CD4-positive, alpha-beta T cell (primary cell): Measurements from ENCODE around the gene FYCO1. TPM values are rescaled to one million over a fixed set of nuclear protein-coding genes. Genes with fewer than 3 reads are reported as not detected.

Source experiments
- ATAC-seq: fragments of 200-7000 bp; cut with Tn5 transposase; one replicate; pipeline ENCODE4 v1.10.0; 2022; ENCODE audit warnings: mild to moderate bottlenecking; ENCODE audit not compliant: poor library complexity
- CTCF ChIA-PET: fragments of 350-600 bp; sonication (Branson Sonifier 250); formaldehyde crosslinking; loops from one replicate; lab custom pipeline; 2021; ENCODE audit warnings: antibody characterized with exemption, inconsistent platforms; lab: Charles Lee
- POLR2A ChIA-PET: fragments of 350-600 bp; sonication (Branson Sonifier 250); formaldehyde crosslinking; loops from one replicate; lab custom pipeline; 2021; ENCODE audit warnings: antibody characterized with exemption, inconsistent platforms; lab: Charles Lee
- DNase-seq, 14 experiments: peaks; one replicate each; pipeline ENCODE4 v3.0.0-alpha.2; 2013 to 2020; ENCODE audit warnings: mixed read lengths in 2 of 14
- H3K27ac ChIP-seq, 2 donors: one replicate each; pipeline versions ENCODE4 v1.5.1 to v1.7.0; 2013; ENCODE audit warnings: low read length in 2 of 2, low read depth in 1 of 2, mild to moderate bottlenecking in 1 of 2
- H3K27me3 ChIP-seq, 2 experiments: 1 replicate in 1 of 2; 2 replicates in 1 of 2; pipeline versions ENCODE4 v1.6.1 to v1.7.0; 2013; ENCODE audit warnings: low read length in 2 of 2, control low read depth in 1 of 2, mild to moderate bottlenecking in 1 of 2, moderate library complexity in 1 of 2; ENCODE audit not compliant: insufficient read depth in 2 of 2, control insufficient read depth in 1 of 2
- H3K36me3 ChIP-seq: one replicate; pipeline ENCODE4 v1.6.1; 2013; ENCODE audit warnings: low read length, control low read depth; ENCODE audit not compliant: insufficient read depth
- H3K4me1 ChIP-seq: one replicate; pipeline ENCODE4 v1.6.1; 2013; ENCODE audit warnings: low read length, control low read depth; ENCODE audit not compliant: insufficient read depth
- H3K4me3 ChIP-seq: one replicate; pipeline ENCODE4 v1.5.1; 2013; ENCODE audit warnings: mild to moderate bottlenecking, low read length, moderate library complexity
- H3K9me3 ChIP-seq, 2 experiments: 1 replicate in 1 of 2; 2 replicates in 1 of 2; pipeline versions ENCODE4 v1.6.1 to v1.7.0; 2013; ENCODE audit warnings: low read length in 2 of 2, mild to moderate bottlenecking in 2 of 2, control low read depth in 1 of 2, moderate library complexity in 1 of 2; ENCODE audit not compliant: control insufficient read depth in 1 of 2, insufficient read depth in 1 of 2
- H3K27ac Mint-ChIP-seq: one replicate; pipeline ENCODE4 v1.8.0; 2020; ENCODE audit warnings: mixed read lengths
- H3K27me3 Mint-ChIP-seq: one replicate; pipeline ENCODE4 v1.8.0; 2021; ENCODE audit warnings: mixed read lengths
- H3K36me3 Mint-ChIP-seq: one replicate; pipeline ENCODE4 v1.8.0; 2021; ENCODE audit warnings: low read depth, mixed read lengths
- H3K4me1 Mint-ChIP-seq: one replicate; pipeline ENCODE4 v1.8.0; 2021; ENCODE audit warnings: low read depth, mixed read lengths
- H3K4me3 Mint-ChIP-seq: one replicate; pipeline ENCODE4 v1.8.0; 2020; ENCODE audit warnings: mild to moderate bottlenecking, mixed read lengths
- H3K9me3 Mint-ChIP-seq: one replicate; pipeline ENCODE4 v1.8.0; 2020; ENCODE audit warnings: mixed read lengths
- CTCF ChIP-seq: fragments of 200-600 bp; IDR thresholded peaks from one replicate; pipeline ENCODE4 v1.8.0; 2022; ENCODE audit warnings: antibody characterized with exemption, mild to moderate bottlenecking
- intact Hi-C, 2 experiments: fragments of 100-400 bp; cut with DNase I in 1 of 2; cut with micrococcal nuclease in 1 of 2; formaldehyde crosslinking; loops; one replicate each; pipeline versions ENCODE4 v1.15.1 to v1.9.0; 2023 to 2025; cut with DNase I, micrococcal nuclease
- total RNA-seq, 174 experiments: library from RNA in 2 of 174; stranded (reverse) in 2 of 174; gene quantifications; one replicate each; pipeline ENCODE4 v1.2.3 and lab custom pipeline; 2021 to 2026

FYCO1 gene
- total RNA-seq, 2 experiments from 2014 or later = 17.4 to 20.1 TPM

GRCh38 chr3:45912435-45912834 is 83.2 kb downstream of the FYCO1 start:
- DNase-seq = no peak
- Histone ChIP-seq H3K27me3 (no peaks in the 10 kb centered on the region), H3K4me1 (peaks cover 78% of the 10 kb centered on the region), H3K27ac (no peak overlapping the region), H3K36me3 (no peaks in the 10 kb centered on the region), H3K4me3 (no peak overlapping the region), H3K9me3 (no peaks in the 10 kb centered on the region)
- TF ChIP-seq CTCF = no peak
- ChIA-PET POLR2A (interaction anchor here (0.6 to 1.1 kb wide), 2 partner anchors 22 to 54 kb away, joined by 4 to 5 read pairs; no protein-coding TSS in a partner anchor), CTCF (no interaction called here)
- Mint-ChIP-seq H3K27ac (peak overlapping the region; percentile 68), H3K27me3 (no peaks in the 10 kb centered on the region), H3K4me1 (peaks cover 76% of the 10 kb centered on the region), H3K36me3 (no peaks in the 10 kb centered on the region), H3K9me3 (no peaks in the 10 kb centered on the region), H3K4me3 (no peak overlapping the region)
- intact Hi-C loops = no loop called here
- ATAC-seq = no peak

GRCh38 chr3:45911511-45912226 is 84.0 kb downstream of the FYCO1 start:
- POLR2A ChIA-PET = interaction anchor here (1.3 kb wide), 1 partner anchor 19 kb away, joined by 3 read pairs; no protein-coding TSS in a partner anchor

GRCh38 chr3:45910892-45911291 is 84.7 kb downstream of the FYCO1 start:
- no peak overlapping the region for H3K4me3 ChIP-seq
- no peaks in the 10 kb centered on the region for H3K27me3 Mint-ChIP-seq
- no peaks in the 10 kb centered on the region for H3K36me3 Mint-ChIP-seq
- peaks cover 66% of the 10 kb centered on the region for H3K4me1 Mint-ChIP-seq
- no peaks in the 10 kb centered on the region for H3K27me3 ChIP-seq
- H3K4me3 Mint-ChIP-seq = no peak overlapping the region
- H3K9me3 ChIP-seq = no peaks in the 10 kb centered on the region
- TF ChIP-seq CTCF = no peak
- peaks cover 74% of the 10 kb centered on the region for H3K4me1 ChIP-seq
- no peak for DNase-seq
- no peaks in the 10 kb centered on the region for H3K9me3 Mint-ChIP-seq
- intact Hi-C loops = no loop called here
- no peak for ATAC-seq
- H3K27ac Mint-ChIP-seq = no peak overlapping the region
- no peak overlapping the region for H3K27ac ChIP-seq
- ChIA-PET CTCF (no interaction called here), POLR2A (interaction anchor here (1.3 kb wide), 1 partner anchor 18 kb away, joined by 3 read pairs; no protein-coding TSS in a partner anchor)
- no peaks in the 10 kb centered on the region for H3K36me3 ChIP-seq

More at GRCh38 chr3:45911511-45912226, 84.0 kb downstream of the FYCO1 start:
- Mint-ChIP-seq H3K4me3 (peak overlapping the region; percentile 2), H3K27ac (peak overlapping the region; percentile 68), H3K27me3 (no peaks in the 10 kb centered on the region), H3K36me3 (no peaks in the 10 kb centered on the region), H3K9me3 (no peaks in the 10 kb centered on the region), H3K4me1 (peaks cover 74% of the 10 kb centered on the region)
- Histone ChIP-seq H3K36me3 (no peaks in the 10 kb centered on the region), H3K4me3 (no peak overlapping the region), H3K27me3 (no peaks in the 10 kb centered on the region), H3K9me3 (no peaks in the 10 kb centered on the region), H3K27ac (no peak overlapping the region), H3K4me1 (peaks cover 79% of the 10 kb centered on the region)
- CTCF ChIA-PET = no interaction called here
- no peak for TF ChIP-seq CTCF
- ATAC-seq (peak; percentile 27), DNase-seq (peak in 4 of 14 experiments; percentile 9 to 42 (median 26))
- intact Hi-C loops = no loop called here
